ENCODE measurements around the gene EBP.
A peak's percentile ranks its signal among the peaks of the same experiment; 100 is the strongest.

The EBP gene

DNA sequence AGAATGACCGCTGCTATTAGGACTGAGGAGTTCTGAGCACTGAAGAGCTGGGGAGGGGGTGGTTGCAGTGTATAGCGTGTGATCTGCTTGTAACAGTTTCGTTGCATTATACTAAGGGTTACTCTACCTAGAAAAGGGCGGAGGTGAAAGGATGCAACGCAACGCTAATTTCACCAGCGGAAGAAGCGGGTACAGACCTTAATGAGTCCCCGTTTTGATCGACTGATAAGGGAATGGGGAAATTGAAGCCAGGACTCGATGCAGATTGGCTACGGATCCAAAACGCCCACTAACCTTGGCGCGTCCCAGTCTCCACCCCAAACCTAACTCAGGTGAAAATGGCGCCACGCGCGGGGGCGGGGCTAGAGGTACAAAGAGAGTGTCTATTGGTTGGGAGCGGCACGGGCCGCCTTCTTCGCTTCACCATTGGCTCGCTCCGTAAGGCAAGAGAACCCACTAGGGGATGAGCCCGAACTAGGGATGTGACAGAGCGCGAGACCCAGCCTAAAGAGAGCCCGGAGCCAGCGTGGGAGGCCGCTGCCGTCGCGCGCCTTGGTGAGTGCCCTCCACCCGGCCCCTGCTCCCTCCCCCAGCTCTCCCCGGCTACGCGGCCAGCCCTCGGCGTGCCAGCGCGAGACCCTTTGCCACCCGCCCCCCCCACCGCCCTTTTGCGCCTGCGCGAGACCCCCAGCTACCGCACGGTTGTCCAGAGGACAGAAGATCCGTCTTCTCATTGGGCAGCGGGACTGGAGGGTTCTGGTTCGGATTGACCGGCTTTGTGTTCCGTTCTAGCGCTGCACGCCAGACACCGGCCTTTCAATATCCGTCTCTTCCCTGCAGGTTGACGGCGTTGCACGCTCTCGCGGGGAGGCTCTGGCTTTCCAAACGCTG lies at the start of gene EBP:
EBP (plus strand) TSS at position 456 of the 891 bp plus-strand sequence. CDS start 1,964 bp downstream, outside the sequence.
- DNase-seq (ENCODE audit: low spot score) = peak; percentile 95

DNA sequence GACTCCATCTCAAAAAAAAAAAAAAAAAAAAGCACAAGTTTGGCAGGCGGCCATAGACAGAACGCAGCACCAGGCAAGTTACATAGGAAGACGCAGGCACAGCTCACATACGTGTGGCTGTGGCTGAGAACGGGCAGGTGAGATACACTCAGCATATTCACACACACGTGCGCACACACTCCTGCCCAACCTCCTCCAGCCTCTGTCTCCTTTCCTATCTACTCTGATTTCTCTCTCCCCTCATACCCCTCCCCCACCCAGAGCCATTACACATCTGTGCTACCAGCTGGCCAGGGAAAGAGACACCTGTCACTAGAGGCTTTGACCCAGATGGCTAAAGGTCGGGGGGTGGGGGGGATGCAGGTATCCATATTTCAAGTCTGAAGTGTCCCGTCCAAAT lies 49.4 kb upstream of the EBP start:
- DNase-seq (ENCODE audit: low spot score) = no peak

DNA sequence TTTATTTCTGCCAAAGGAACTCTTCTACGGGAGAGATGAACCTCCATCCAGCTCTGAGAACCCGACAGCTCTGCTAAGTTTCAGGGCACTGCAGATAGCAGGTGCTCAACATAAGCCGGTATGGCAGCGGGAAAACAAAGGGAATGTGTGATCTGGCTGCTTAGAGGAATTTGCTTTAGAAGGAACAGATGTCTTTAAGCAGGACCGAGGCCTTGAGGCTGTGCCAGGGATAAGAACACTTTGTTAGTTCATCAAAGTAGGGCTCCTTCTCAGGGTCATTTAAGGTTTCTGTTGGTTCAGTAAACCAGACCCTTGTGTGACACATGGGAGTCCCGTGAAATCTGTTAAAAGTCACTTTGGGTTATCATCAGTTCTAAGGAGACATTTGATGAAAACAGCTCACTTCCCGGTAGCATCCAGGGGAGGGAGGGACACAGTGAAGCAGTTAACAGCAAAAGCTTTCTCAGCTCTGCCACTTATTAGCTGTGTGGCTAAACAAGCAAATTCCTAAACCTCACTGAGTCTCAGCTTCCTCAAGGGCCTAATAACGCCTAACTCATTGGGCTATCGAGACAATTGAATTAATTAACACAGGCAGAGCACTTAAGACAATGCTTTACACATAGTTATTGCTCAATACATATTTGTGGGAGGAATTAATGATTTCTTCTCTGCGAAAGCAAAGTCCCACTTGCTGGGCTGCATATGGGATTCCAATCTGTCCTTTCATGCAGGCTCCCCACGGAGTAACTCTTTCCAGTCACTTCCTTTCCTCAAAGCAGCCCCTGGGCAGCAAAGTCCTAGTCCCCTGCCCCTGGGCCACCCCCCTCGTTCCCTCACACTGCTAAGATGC lies 48.5 kb upstream of the EBP start:
- DNase-seq (ENCODE audit: low spot score) = no peak

- DNase-seq (ENCODE audit: low spot score) = no peak
Observed at GRCh38 chrX:48473704-48473990, 48.0 kb upstream of the EBP start.

DNA sequence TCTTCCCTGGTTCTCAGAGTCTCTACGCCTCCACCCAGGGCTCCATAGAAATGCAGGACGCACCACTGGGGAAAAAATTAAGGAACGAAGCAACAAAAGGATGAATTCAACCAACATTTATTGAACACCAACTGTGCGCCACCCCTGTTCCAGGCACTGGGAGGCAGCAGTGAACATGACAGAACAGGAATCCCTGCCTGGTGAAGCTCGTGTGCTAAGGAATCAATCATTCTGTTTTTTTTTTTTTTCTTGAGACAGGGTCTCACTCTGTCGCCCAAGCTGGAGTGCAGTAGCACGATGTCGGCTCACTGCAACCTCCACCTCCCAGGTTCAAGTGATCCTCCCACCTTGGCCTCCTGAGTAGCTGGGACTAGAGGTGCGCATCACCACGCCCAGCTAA lies 47.5 kb upstream of the EBP start:
- no peak for DNase-seq (ENCODE audit: low spot score)

- no peak for DNase-seq (ENCODE audit: low spot score)
Observed at GRCh38 chrX:48474581-48474980, 47.0 kb upstream of the EBP start.

DNA sequence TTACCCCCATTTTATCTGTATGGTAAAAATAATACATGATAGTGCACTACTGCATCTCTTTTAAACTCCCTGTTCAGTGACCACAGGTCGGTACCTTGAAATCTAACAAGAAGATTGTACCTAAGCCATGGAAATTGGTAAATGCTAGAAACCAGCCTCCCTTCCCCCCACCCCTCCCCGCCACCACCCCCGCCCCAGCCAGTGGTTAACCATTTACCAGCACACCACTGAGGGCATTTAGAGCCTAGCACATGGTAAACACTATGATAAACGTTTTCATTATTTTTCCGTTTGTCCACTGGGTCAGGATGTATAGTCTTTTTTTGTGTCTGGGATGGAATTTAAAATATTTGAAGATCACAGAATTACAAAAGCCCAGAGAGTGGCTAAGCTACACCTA lies 46.3 kb upstream of the EBP start:
- DNase-seq (ENCODE audit: low spot score) = no peak

- DNase-seq (ENCODE audit: low spot score) = peak; percentile 88
Observed at GRCh38 chrX:48475774-48476577, 45.6 kb upstream of the EBP start, which contains the start of gene FTSJ1. TSS of gene FTSJ1 (plus strand) at chrX:48476199. CDS start at chrX:48478048, 1,849 bp downstream.

GRCh38 chrX:48476919-48477318 lies 44.7 kb upstream of the EBP start:
- no peak for DNase-seq (ENCODE audit: low spot score)

- DNase-seq (ENCODE audit: low spot score) = no peak
Observed at GRCh38 chrX:48477960-48478755, 43.5 kb upstream of the EBP start.

DNA sequence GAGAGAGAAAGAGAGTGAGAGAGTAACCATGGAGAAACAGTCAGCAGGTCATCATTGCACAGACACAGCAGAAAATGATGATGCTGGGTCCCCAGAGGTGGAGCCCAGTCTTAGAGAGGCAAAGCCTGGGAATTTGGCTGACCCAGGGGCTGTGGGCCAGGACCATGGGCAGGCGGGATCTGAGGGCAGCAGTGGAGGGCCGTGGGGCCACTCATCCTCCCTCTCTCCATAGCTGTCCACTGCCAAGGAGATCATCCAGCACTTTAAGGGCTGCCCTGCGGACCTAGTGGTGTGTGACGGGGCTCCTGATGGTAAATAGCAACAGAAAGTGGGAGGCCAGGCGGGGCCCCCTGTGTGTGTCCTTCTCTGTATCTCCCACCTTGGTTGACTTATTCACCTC lies 42.8 kb upstream of the EBP start:
- no peak for DNase-seq (ENCODE audit: low spot score)

GRCh38 chrX:48480142-48480541 lies 41.5 kb upstream of the EBP start:
- DNase-seq (ENCODE audit: low spot score) = no peak

GRCh38 chrX:48480583-48480982 lies 41.0 kb upstream of the EBP start:
- no peak for DNase-seq (ENCODE audit: low spot score)

DNA sequence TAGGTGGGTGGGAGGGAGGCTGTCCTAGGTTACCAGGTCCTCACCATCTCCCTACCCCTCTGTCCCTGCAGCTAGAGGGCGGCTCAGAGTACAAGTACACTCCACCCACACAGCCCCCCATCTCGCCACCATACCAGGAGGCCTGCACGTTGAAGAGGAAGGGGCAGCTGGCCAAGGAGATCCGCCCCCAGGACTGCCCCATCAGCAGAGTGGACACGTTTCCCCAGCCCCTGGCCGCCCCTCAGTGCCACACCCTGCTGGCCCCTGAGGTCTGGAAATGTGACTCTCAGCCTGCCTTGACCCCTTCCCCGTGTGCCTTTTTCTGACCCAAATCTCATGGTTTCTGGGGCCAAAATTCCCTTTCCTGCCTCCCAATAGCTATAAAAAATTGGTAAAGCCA lies 39.1 kb upstream of the EBP start:
- no peak for DNase-seq (ENCODE audit: low spot score)

- no peak for DNase-seq (ENCODE audit: low spot score)
Observed at GRCh38 chrX:48487362-48487798, 34.2 kb upstream of the EBP start.

- no peak for DNase-seq (ENCODE audit: low spot score)
Observed at GRCh38 chrX:48488034-48488433, 33.6 kb upstream of the EBP start.

DNA sequence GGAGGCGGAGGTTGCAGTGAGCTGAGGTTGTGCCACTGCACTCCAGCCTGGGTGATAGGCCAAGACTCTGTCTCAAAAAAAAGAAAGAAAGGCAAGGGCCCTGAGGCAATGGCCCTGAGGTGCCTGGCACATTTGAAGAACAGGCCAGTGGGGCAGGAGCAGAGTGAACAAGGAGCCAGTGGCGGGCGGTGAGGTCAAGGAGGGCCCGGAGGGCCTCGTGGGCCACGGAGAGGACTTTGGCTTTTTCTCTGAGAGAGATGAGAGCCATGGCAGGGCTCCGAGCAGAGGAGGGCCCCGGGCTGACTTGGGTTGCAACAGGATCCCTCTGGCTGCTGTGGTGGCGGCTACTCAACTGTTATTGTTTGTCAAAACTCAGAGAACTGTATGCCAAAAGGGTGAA lies 32.3 kb upstream of the EBP start:
- DNase-seq (ENCODE audit: low spot score) = no peak

DNA sequence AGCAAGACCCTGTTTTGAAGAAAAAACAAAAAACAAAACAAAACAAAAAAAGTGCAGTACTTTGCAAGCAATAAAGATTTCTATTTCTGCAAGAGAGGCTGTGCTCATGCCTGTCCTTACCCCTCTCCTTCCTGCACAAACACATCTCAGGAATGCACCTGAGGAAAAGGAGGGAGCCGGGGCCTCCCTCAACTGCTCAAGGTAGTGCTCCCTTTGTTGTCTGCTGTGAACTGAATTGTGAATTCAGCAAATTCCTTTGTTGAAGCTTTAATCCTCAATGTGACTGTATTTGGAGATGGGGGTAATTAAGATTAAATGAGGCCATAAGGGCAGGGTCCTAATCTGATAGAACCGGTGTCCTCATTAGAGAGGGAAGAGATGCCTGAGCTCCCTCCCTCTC lies 31.7 kb upstream of the EBP start:
- no peak for DNase-seq (ENCODE audit: low spot score)

GRCh38 chrX:48490661-48491060 lies 30.9 kb upstream of the EBP start:
- no peak for DNase-seq (ENCODE audit: low spot score)

DNA sequence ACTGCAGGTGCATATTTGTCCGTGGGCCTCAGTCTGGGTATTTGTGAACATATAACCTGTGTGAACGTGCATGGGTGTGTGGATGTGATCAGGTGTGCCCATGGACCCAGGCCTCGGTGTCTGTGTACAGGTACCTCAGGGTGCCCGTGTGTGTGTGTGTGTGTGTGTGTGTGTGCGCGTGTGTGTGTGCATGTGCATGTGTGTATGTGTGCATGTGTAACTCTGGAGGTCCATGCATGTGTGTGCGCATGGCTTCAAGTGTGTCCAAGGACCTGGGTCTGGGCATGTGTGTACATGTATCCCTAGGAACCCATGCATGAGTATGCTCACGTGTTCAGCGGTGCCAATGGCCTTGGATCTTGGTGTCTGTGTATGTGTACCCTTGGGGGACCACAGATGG lies 29.8 kb upstream of the EBP start:
- DNase-seq (ENCODE audit: low spot score) = no peak

DNA sequence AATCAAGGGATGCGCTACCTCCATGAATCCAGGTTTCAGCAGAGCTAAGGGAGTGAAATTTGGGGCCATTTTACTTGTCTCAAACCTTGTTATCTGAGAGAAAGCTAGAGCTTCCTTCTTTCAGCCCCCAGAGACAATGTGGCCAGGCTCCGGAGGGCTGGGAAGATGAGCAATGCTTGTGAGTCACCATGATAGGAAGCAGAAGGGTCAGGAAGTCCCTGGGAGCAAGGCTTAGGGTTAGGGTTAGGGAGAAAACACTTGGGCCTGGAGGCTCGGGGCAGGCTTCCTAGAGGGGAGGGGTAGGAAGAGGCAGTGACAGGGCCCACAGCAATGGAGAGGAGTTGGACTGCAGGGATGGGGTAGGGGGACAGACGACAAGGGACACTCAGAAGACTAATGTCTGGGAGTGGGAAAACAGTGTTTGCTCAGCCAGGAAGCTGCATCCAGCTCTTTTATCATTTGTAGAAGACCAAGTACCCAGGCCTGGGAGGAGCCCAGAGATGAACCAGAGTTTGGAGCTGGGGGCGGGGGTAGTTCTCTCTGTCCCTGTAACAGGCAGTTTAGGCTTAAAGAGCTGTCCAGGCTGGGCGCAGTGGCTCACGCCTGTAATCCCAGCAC lies 29.2 kb upstream of the EBP start:
- no peak for DNase-seq (ENCODE audit: low spot score)

All from activated CD4-positive, alpha-beta T cell treated with anti-CD3 and anti-CD28 coated beads, Interleukin-2, Interleukin-4, amounts not matched to agents 100 ng/mL and 50 ng/mL, durations not matched to agents 16 hours and 8 hours (primary cell).